RWPE2 (cell line): Measurements from ENCODE around the gene ARHGAP45.

Experiments used
- ATAC-seq: fragments of 200-7000 bp; cut with Tn5 transposase; 3 replicates; pipeline ENCODE4 v1.9.1; 2021; ENCODE audit warnings: low read depth
- DNase-seq: peaks from one replicate; pipeline ENCODE4 v3.0.0-alpha.2; 2020; ENCODE audit warnings: low spot score
- H3K27ac ChIP-seq: fragments of 450-650 bp; 2 replicates; pipeline ENCODE4 v1.5.1; 2017; ENCODE audit warnings: mild to moderate bottlenecking; ENCODE audit not compliant: poor library complexity, severe bottlenecking
- H3K27me3 ChIP-seq: fragments of 250-450 bp; sonication (Bioruptor Pico); 2 replicates; pipeline ENCODE4 v1.5.1; 2021; ENCODE audit warnings: mild to moderate bottlenecking, moderate library complexity; ENCODE audit not compliant: insufficient read depth, poor library complexity, severe bottlenecking
- H3K36me3 ChIP-seq: fragments of 250-450 bp; sonication (Bioruptor Pico); 2 replicates; pipeline ENCODE4 v1.5.1; 2020; ENCODE audit warnings: low read depth, mild to moderate bottlenecking, moderate library complexity
- H3K4me1 ChIP-seq: fragments of 250-450 bp; sonication (Bioruptor Pico); 2 replicates; pipeline ENCODE4 v1.5.1; 2021; ENCODE audit warnings: mild to moderate bottlenecking, moderate library complexity; ENCODE audit not compliant: insufficient read depth, poor library complexity, severe bottlenecking
- H3K4me3 ChIP-seq: fragments of 250-450 bp; sonication (Bioruptor Pico); 2 replicates; pipeline ENCODE4 v1.5.1; 2021; ENCODE audit warnings: mild to moderate bottlenecking, moderate library complexity; ENCODE audit not compliant: severe bottlenecking
- H3K9me3 ChIP-seq: fragments of 250-450 bp; sonication (Bioruptor Pico); 2 replicates; pipeline ENCODE4 v1.5.1; 2021; ENCODE audit warnings: mild to moderate bottlenecking, moderate library complexity; ENCODE audit not compliant: severe bottlenecking
- TF ChIP-seq, protein P1 (sequence below): fragments of 450-650 bp; IDR thresholded peaks from one replicate; pipeline ENCODE4 v1.5.1; 2017; ENCODE audit warnings: mild to moderate bottlenecking, moderate library complexity; ENCODE audit not compliant: poor library complexity, severe bottlenecking

Gene ARHGAP45

GRCh38 chr19:1104311-1105007 lies 37.5 kb downstream of the ARHGAP45 start:
- Histone ChIP-seq H3K4me3 (peak overlapping the region; percentile 70), H3K36me3 (peaks cover 30% of the 10 kb centered on the region), H3K27ac (peak overlapping the region; percentile 94), H3K9me3 (no peaks in the 10 kb centered on the region), H3K27me3 (no peaks in the 10 kb centered on the region), H3K4me1 (peaks cover 21% of the 10 kb centered on the region)
- TF ChIP-seq, protein P1, sequence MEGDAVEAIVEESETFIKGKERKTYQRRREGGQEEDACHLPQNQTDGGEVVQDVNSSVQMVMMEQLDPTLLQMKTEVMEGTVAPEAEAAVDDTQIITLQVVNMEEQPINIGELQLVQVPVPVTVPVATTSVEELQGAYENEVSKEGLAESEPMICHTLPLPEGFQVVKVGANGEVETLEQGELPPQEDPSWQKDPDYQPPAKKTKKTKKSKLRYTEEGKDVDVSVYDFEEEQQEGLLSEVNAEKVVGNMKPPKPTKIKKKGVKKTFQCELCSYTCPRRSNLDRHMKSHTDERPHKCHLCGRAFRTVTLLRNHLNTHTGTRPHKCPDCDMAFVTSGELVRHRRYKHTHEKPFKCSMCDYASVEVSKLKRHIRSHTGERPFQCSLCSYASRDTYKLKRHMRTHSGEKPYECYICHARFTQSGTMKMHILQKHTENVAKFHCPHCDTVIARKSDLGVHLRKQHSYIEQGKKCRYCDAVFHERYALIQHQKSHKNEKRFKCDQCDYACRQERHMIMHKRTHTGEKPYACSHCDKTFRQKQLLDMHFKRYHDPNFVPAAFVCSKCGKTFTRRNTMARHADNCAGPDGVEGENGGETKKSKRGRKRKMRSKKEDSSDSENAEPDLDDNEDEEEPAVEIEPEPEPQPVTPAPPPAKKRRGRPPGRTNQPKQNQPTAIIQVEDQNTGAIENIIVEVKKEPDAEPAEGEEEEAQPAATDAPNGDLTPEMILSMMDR = no peak
- DNase-seq = no peak
- peak; percentile 28; the same call in 2 of the 3 replicates for ATAC-seq

- peak overlapping the region; percentile 94 for H3K27ac ChIP-seq
- ATAC-seq = no peak
These were observed 38.3 kb downstream of the ARHGAP45 start for GRCh38 chr19:1105008-1105872.

GRCh38 chr19:1105873-1106840 lies 39.2 kb downstream of the ARHGAP45 start:
- TF ChIP-seq, protein P1 = no peak
- no peak for ATAC-seq
- H3K36me3 ChIP-seq = peaks cover 44% of the 10 kb centered on the region
- DNase-seq = no peak
- peaks cover 21% of the 10 kb centered on the region for H3K4me1 ChIP-seq
- peak overlapping the region; percentile 20 for H3K27ac ChIP-seq
- H3K4me3 ChIP-seq = no peak overlapping the region
- no peaks in the 10 kb centered on the region for H3K27me3 ChIP-seq
- H3K9me3 ChIP-seq = no peaks in the 10 kb centered on the region

More at GRCh38 chr19:1105008-1105872, 38.3 kb downstream of the ARHGAP45 start:
- H3K4me1 ChIP-seq = peaks cover 21% of the 10 kb centered on the region
- peaks cover 36% of the 10 kb centered on the region for H3K36me3 ChIP-seq
- TF ChIP-seq, protein P1 = no peak
- H3K27me3 ChIP-seq = no peaks in the 10 kb centered on the region
- no peak for DNase-seq
- H3K9me3 ChIP-seq = no peaks in the 10 kb centered on the region
- peak overlapping the region; percentile 70 for H3K4me3 ChIP-seq

GRCh38 chr19:1106841-1107660 lies 40.1 kb downstream of the ARHGAP45 start:
- Histone ChIP-seq H3K4me1 (peaks cover 12% of the 10 kb centered on the region), H3K27me3 (no peaks in the 10 kb centered on the region), H3K4me3 (no peak overlapping the region), H3K27ac (peak overlapping the region; percentile 20), H3K9me3 (no peaks in the 10 kb centered on the region), H3K36me3 (peaks cover 48% of the 10 kb centered on the region)
- no peak for DNase-seq
- ATAC-seq = peak; percentile 44
- TF ChIP-seq, protein P1 = peak; percentile 39
